ENCODE measurements around the gene RDH14.

Gene RDH14

GRCh38 chr2:18560031-18560796 is at the start of gene RDH14:
TSS of gene RDH14 (minus strand) at chr2:18560653. CDS start at chr2:18560572, 81 bp downstream.
- H3K4me3 ChIP-seq (ENCODE audit: severe bottlenecking) = peak within 1 kb of the TSS; percentile 74
- H3K27ac ChIP-seq (ENCODE audit: poor library complexity, severe bottlenecking) = peak within 1 kb of the TSS; percentile 80
- peak; percentile 93 for DNase-seq (ENCODE audit: low spot score)
- peaks cover 5% of the 10 kb centered on the region for H3K9me3 ChIP-seq (ENCODE audit: severe bottlenecking)
- peaks cover 39% of the 10 kb centered on the region for H3K36me3 ChIP-seq (ENCODE audit: low read depth)
- no peak for TF ChIP-seq CTCF (IDR thresholded peaks at IDR 0.05; ENCODE audit: poor library complexity, severe bottlenecking)
- peaks cover 14% of the 10 kb centered on the region for H3K4me1 ChIP-seq (ENCODE audit: insufficient read depth, poor library complexity, severe bottlenecking)
- no peaks in the 10 kb centered on the region for H3K27me3 ChIP-seq (ENCODE audit: insufficient read depth, poor library complexity, severe bottlenecking)
- peak; percentile 92 for ATAC-seq (ENCODE audit: low read depth)

DNA sequence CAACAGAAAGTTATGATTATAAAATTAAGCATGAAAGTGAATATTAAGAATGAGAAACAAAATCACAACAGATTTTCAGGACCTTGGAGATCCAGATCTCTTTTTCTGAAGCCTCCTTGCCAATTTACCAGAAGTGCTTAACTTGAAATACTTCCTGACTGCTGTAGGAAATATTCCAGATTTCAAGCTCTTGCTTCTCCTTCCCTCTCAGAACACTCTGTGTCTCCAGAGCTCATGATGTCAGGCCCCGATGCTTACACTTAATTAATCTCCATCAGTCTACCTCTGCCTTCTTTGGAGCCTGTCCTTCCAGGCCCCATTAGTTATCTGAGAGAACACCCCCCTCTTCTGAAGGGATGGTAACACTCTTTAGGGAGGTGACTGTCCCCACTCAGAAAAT is 49.6 kb upstream of the RDH14 start:
- Histone ChIP-seq H3K36me3 (ENCODE audit: low read depth) (no peaks in the 10 kb centered on the region), H3K4me1 (ENCODE audit: insufficient read depth, poor library complexity, severe bottlenecking) (no peaks in the 10 kb centered on the region), H3K9me3 (ENCODE audit: severe bottlenecking) (no peaks in the 10 kb centered on the region), H3K27me3 (ENCODE audit: insufficient read depth, poor library complexity, severe bottlenecking) (no peaks in the 10 kb centered on the region), H3K27ac (ENCODE audit: poor library complexity, severe bottlenecking) (no peak overlapping the region), H3K4me3 (ENCODE audit: severe bottlenecking) (no peak overlapping the region)
- ATAC-seq (ENCODE audit: low read depth) (no peak), DNase-seq (ENCODE audit: low spot score) (no peak)
- TF ChIP-seq CTCF (IDR thresholded peaks at IDR 0.05; ENCODE audit: poor library complexity, severe bottlenecking) = no peak

- no peak overlapping the region for H3K27ac ChIP-seq (ENCODE audit: poor library complexity, severe bottlenecking)
- no peak overlapping the region for H3K4me3 ChIP-seq (ENCODE audit: severe bottlenecking)
- ATAC-seq (ENCODE audit: low read depth) = no peak
- H3K9me3 ChIP-seq (ENCODE audit: severe bottlenecking) = no peaks in the 10 kb centered on the region
- no peaks in the 10 kb centered on the region for H3K36me3 ChIP-seq (ENCODE audit: low read depth)
- no peaks in the 10 kb centered on the region for H3K27me3 ChIP-seq (ENCODE audit: insufficient read depth, poor library complexity, severe bottlenecking)
- no peaks in the 10 kb centered on the region for H3K4me1 ChIP-seq (ENCODE audit: insufficient read depth, poor library complexity, severe bottlenecking)
- DNase-seq (ENCODE audit: low spot score) = no peak
- TF ChIP-seq CTCF (IDR thresholded peaks at IDR 0.05; ENCODE audit: poor library complexity, severe bottlenecking) = no peak
Observed at GRCh38 chr2:18605115-18605514, 44.7 kb upstream of the RDH14 start.

GRCh38 chr2:18604531-18604885 is 44.1 kb upstream of the RDH14 start:
- Histone ChIP-seq H3K4me3 (ENCODE audit: severe bottlenecking) (no peak overlapping the region), H3K4me1 (ENCODE audit: insufficient read depth, poor library complexity, severe bottlenecking) (no peaks in the 10 kb centered on the region), H3K27me3 (ENCODE audit: insufficient read depth, poor library complexity, severe bottlenecking) (no peaks in the 10 kb centered on the region), H3K9me3 (ENCODE audit: severe bottlenecking) (no peaks in the 10 kb centered on the region), H3K36me3 (ENCODE audit: low read depth) (no peaks in the 10 kb centered on the region), H3K27ac (ENCODE audit: poor library complexity, severe bottlenecking) (no peak overlapping the region)
- no peak for DNase-seq (ENCODE audit: low spot score)
- no peak for TF ChIP-seq CTCF (IDR thresholded peaks at IDR 0.05; ENCODE audit: poor library complexity, severe bottlenecking)
- ATAC-seq (ENCODE audit: low read depth) = no peak

DNA sequence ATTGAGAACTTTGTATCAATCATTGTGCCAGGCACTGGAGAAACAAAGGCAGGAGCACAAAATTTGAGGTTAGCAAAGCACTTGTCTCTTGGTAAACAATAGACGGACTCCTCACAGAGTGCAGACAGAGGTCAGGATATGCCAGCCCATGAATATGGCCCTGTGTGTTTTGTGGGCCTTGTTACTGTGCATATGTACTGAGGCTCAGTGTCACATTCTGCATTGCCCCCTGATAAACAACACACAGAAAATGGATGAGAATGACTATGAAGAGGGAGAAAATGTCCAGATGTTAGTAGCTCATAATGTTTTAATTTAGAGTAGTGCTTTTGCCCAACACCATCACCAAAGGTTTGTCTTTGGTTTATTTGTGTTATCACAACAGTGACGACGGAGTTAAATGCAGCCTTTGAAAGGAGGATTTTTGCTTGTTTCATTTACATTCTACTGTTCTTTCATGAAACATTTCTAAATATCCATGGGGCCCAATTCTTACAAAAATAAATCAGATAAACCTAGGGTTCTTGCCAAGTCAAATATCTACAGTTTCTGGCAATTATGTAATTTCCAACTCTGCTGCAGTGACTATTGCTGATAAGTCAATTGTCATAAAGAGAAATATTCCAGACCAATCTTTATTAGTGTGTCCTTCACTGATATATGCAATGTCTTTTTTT is 43.5 kb upstream of the RDH14 start:
- Histone ChIP-seq H3K9me3 (ENCODE audit: severe bottlenecking) (no peaks in the 10 kb centered on the region), H3K4me1 (ENCODE audit: insufficient read depth, poor library complexity, severe bottlenecking) (no peaks in the 10 kb centered on the region), H3K4me3 (ENCODE audit: severe bottlenecking) (no peak overlapping the region), H3K36me3 (ENCODE audit: low read depth) (no peaks in the 10 kb centered on the region), H3K27me3 (ENCODE audit: insufficient read depth, poor library complexity, severe bottlenecking) (no peaks in the 10 kb centered on the region), H3K27ac (ENCODE audit: poor library complexity, severe bottlenecking) (no peak overlapping the region)
- ATAC-seq (ENCODE audit: low read depth) (no peak), DNase-seq (ENCODE audit: low spot score) (no peak)
- no peak for TF ChIP-seq CTCF (IDR thresholded peaks at IDR 0.05; ENCODE audit: poor library complexity, severe bottlenecking)
